Liver (tissue), 9 donors: ENCODE measurements around the gene SUPT5H. TPM values are rescaled to one million over a fixed set of nuclear protein-coding genes. Genes with fewer than 3 reads are reported as not detected.

Source experiments
- DNase-seq: peaks from one replicate; pipeline ENCODE4 v3.0.0-alpha.2; 2017; ENCODE audit warnings: low spot score
- H3K27ac ChIP-seq, 2 donors: one replicate each; pipeline ENCODE4 v1.7.0; 2013; ENCODE audit warnings: inconsistent platforms in 2 of 2, low read length in 2 of 2, control low read depth in 1 of 2, low read depth in 1 of 2, mild to moderate bottlenecking in 1 of 2
- H3K27me3 ChIP-seq, 4 donors: one replicate each; pipeline versions ENCODE4 v1.6.1 to v1.7.0; 2013; ENCODE audit warnings: low read length in 3 of 4, inconsistent platforms in 1 of 4, mild to moderate bottlenecking in 1 of 4, moderate library complexity in 1 of 4; ENCODE audit not compliant: control insufficient read depth in 4 of 4, insufficient read depth in 4 of 4
- H3K36me3 ChIP-seq, 4 donors: one replicate each; pipeline versions ENCODE4 v1.6.1 to v1.7.0; 2013; ENCODE audit warnings: low read length in 3 of 4, mild to moderate bottlenecking in 3 of 4, low read depth in 1 of 4, moderate library complexity in 1 of 4; ENCODE audit not compliant: control insufficient read depth in 4 of 4, insufficient read depth in 3 of 4
- H3K4me1 ChIP-seq, 4 donors: one replicate each; pipeline versions ENCODE4 v1.6.1 to v1.7.0; 2013; ENCODE audit warnings: low read length in 3 of 4, mild to moderate bottlenecking in 3 of 4, moderate library complexity in 1 of 4; ENCODE audit not compliant: control insufficient read depth in 4 of 4, insufficient read depth in 4 of 4
- H3K4me3 ChIP-seq, 3 donors: one replicate each; pipeline versions ENCODE4 v1.6.1 to v1.7.0; 2013; ENCODE audit warnings: low read length in 3 of 3, control low read depth in 1 of 3, low read depth in 1 of 3, mild to moderate bottlenecking in 1 of 3
- H3K9ac ChIP-seq, 2 donors: one replicate each; pipeline ENCODE4 v1.7.0; 2013; ENCODE audit warnings: low read length in 2 of 2, mild to moderate bottlenecking in 2 of 2, moderate library complexity in 2 of 2, control low read depth in 1 of 2, low read depth in 1 of 2
- H3K9me3 ChIP-seq, 4 donors: one replicate each; pipeline versions ENCODE4 v1.6.1 to v1.7.0; 2013; ENCODE audit warnings: low read length in 3 of 4; ENCODE audit not compliant: control insufficient read depth in 4 of 4
- CTCF ChIP-seq: fragments of 150-350 bp; IDR thresholded peaks from 2 replicates; pipeline ENCODE4 v1.5.1; 2017; ENCODE audit warnings: improper control_type of control experiment, low read depth, low read length; ENCODE audit not compliant: missing input control
- EGR1 ChIP-seq, 2 donors: IDR thresholded peaks; 2 replicates each; pipeline ENCODE4 v1.6.1; 2016 to 2018; ENCODE audit warnings: antibody characterized with exemption in 2 of 2, low read depth in 2 of 2
- FOXA1 ChIP-seq: IDR thresholded peaks from 2 replicates; pipeline ENCODE4 v1.6.1; 2016; ENCODE audit warnings: antibody characterized with exemption
- GABPA ChIP-seq, 2 donors: IDR thresholded peaks in 1 of 2; conservative IDR thresholded peaks in 1 of 2; 2 replicates each; pipeline ENCODE4 v1.6.1; 2016; ENCODE audit warnings: antibody characterized with exemption in 2 of 2, mild to moderate bottlenecking in 1 of 2, moderate library complexity in 1 of 2
- HNF4A ChIP-seq, 2 donors: conservative IDR thresholded peaks; 2 replicates each; pipeline ENCODE4 v1.6.1; 2016; ENCODE audit warnings: antibody characterized with exemption in 2 of 2, mild to moderate bottlenecking in 2 of 2
- HNF4G ChIP-seq: IDR thresholded peaks from 2 replicates; pipeline ENCODE4 v1.6.1; 2016; ENCODE audit warnings: antibody characterized with exemption
- JUND ChIP-seq, 2 donors: IDR thresholded peaks; 2 replicates each; pipeline ENCODE4 v1.6.1; 2016; ENCODE audit warnings: antibody characterized with exemption in 2 of 2
- MAX ChIP-seq: IDR thresholded peaks from 2 replicates; pipeline ENCODE4 v1.6.1; 2016; ENCODE audit warnings: antibody characterized with exemption
- NR2F2 ChIP-seq: IDR thresholded peaks from 2 replicates; pipeline ENCODE4 v1.6.1; 2016; ENCODE audit warnings: antibody characterized with exemption
- REST ChIP-seq: IDR thresholded peaks from 2 replicates; pipeline ENCODE4 v1.6.1; 2016; ENCODE audit warnings: antibody characterized with exemption, mild to moderate bottlenecking
- SP1 ChIP-seq: IDR thresholded peaks from 2 replicates; pipeline ENCODE4 v1.6.1; 2018; ENCODE audit warnings: antibody characterized with exemption, mild to moderate bottlenecking
- TAF1 ChIP-seq: conservative IDR thresholded peaks from 2 replicates; pipeline ENCODE4 v1.6.1; 2016; ENCODE audit warnings: antibody characterized with exemption, mild to moderate bottlenecking
- YY1 ChIP-seq: IDR thresholded peaks from 2 replicates; pipeline ENCODE4 v1.6.1; 2016; ENCODE audit warnings: antibody characterized with exemption, mild to moderate bottlenecking
- ZBTB33 ChIP-seq: IDR thresholded peaks from 2 replicates; pipeline ENCODE4 v1.6.1; 2016; ENCODE audit warnings: antibody characterized with exemption
- WGBS: extraction: QIAGEN DNeasy Blood & Tissue Kit; methylation state at CpG from one replicate; pipeline ENCODE4 v1.1.7; 2013; 5-methylcytosine and 5-hydroxymethylcytosine counted together
- polyA plus RNA-seq, 2 donors: library from polyadenylated mRNA; stranded (reverse) in 1 of 2; unstranded in 1 of 2; fragments of 200-250 nt in 1 of 2; fragments of >200 nt in 1 of 2; fragmentation: Nextera tagmentation in 1 of 2; extraction: Ambion mirVana in 1 of 2; gene quantifications; one replicate each; pipeline versions ENCODE4 v1.2.1 to v1.2.3, GENCODE V29; 2013 to 2015
- total RNA-seq, 2 donors: library from RNA; depleted of rRNA; stranded (reverse); fragments of >200 nt; gene quantifications; one replicate each; pipeline ENCODE4 v1.2.3, GENCODE V29; 2014
- donor health status: healthy.
- donor health status: healthy.
- donor health status: healthy.
- donor health status: healthy.
- donor health status: healthy.

Gene SUPT5H
- total and polyA plus RNA-seq, 4 donors, result 19.3 to 52.5 (median 45.2) TPM

- 5% methylated on average over 96 of the region's 96 CpGs for WGBS
- no peaks in the 10 kb centered on the region for H3K36me3 ChIP-seq
- no peaks in the 10 kb centered on the region for H3K9me3 ChIP-seq
- H3K4me3 ChIP-seq, result peak overlapping the region in 1 of 3 donors; percentile 43
- no peak overlapping the region for H3K9ac ChIP-seq
- H3K27ac ChIP-seq, result no peak overlapping the region
- H3K27me3 ChIP-seq, result peaks cover 2 to 19% (median 7%) of the 10 kb centered on the region in 4 donors
- TF ChIP-seq ZBTB33 (no peak), YY1 (no peak), EGR1 (IDR thresholded peaks at IDR 0.05; ENCODE audit: low read depth in 2 of 2) (no peak), HNF4A (conservative IDR thresholded peaks at IDR 0.05) (no peak), HNF4G (no peak), GABPA (IDR thresholded peaks at IDR 0.05 in 1 of 2, conservative IDR thresholded peaks at IDR 0.05 in 1 of 2) (no peak), MAX (no peak), TAF1 (no peak), JUND (IDR thresholded peaks at IDR 0.05) (no peak), NR2F2 (no peak)
- DNase-seq, result no peak
- peaks cover 2 to 14% (median 12%) of the 10 kb centered on the region in 4 donors for H3K4me1 ChIP-seq
Measured at GRCh38 chr19:39506944-39507714, 61.7 kb downstream of the SUPT5H start.

- Histone ChIP-seq H3K9me3 (no peaks in the 10 kb centered on the region), H3K27ac (no peak overlapping the region), H3K36me3 (no peaks in the 10 kb centered on the region), H3K9ac (no peak overlapping the region), H3K27me3 (peaks cover 2 to 19% (median 7%) of the 10 kb centered on the region in 4 donors), H3K4me1 (peaks cover 2 to 13% (median 11%) of the 10 kb centered on the region in 4 donors), H3K4me3 (no peak overlapping the region)
- DNase-seq, result no peak
- no peak for TF ChIP-seq TAF1
- no peak for TF ChIP-seq MAX
- TF ChIP-seq EGR1 (IDR thresholded peaks at IDR 0.05; ENCODE audit: low read depth in 2 of 2), result no peak
- no peak for TF ChIP-seq HNF4G
- TF ChIP-seq CTCF, result no peak
- no peak for TF ChIP-seq HNF4A (conservative IDR thresholded peaks at IDR 0.05)
- no peak for TF ChIP-seq FOXA1
- TF ChIP-seq GABPA (IDR thresholded peaks at IDR 0.05 in 1 of 2, conservative IDR thresholded peaks at IDR 0.05 in 1 of 2), result no peak
- TF ChIP-seq SP1, result no peak
- TF ChIP-seq REST, result no peak
- TF ChIP-seq YY1, result no peak
- no peak for TF ChIP-seq JUND (IDR thresholded peaks at IDR 0.05)
- WGBS, result 35% methylated on average over 24 of the region's 24 CpGs
Measured at GRCh38 chr19:39507715-39508364, 62.5 kb downstream of the SUPT5H start.
